ENCODE data around the gene FSIP1.

FSIP1 gene

GRCh38 chr15:39669661-39670060 is 113.0 kb downstream of the FSIP1 start:
- no peak for TF ChIP-seq CTCF (IDR thresholded peaks at IDR 0.05; ENCODE audit: insufficient read depth, low read depth, low read length, missing control alignments)
- DNase-seq (ENCODE audit: low read depth): no peak
- no peak overlapping the region for H3K4me3 ChIP-seq (ENCODE audit: low read length)

GRCh38 chr15:39669241-39669640 is 113.4 kb downstream of the FSIP1 start:
- no peak overlapping the region for H3K4me3 ChIP-seq (ENCODE audit: low read length)
- no peak for DNase-seq (ENCODE audit: low read depth)
- TF ChIP-seq CTCF (IDR thresholded peaks at IDR 0.05; ENCODE audit: insufficient read depth, low read depth, low read length, missing control alignments): no peak

- DNase-seq (ENCODE audit: low read depth): no peak
- H3K4me3 ChIP-seq (ENCODE audit: low read length): no peak overlapping the region
- no peak for TF ChIP-seq CTCF (IDR thresholded peaks at IDR 0.05; ENCODE audit: insufficient read depth, low read depth, low read length, missing control alignments)
These were observed 114.2 kb downstream of the FSIP1 start for GRCh38 chr15:39668457-39668856.

- H3K4me3 ChIP-seq (ENCODE audit: low read length): no peak overlapping the region
- no peak for DNase-seq (ENCODE audit: low read depth)
- no peak for TF ChIP-seq CTCF (IDR thresholded peaks at IDR 0.05; ENCODE audit: insufficient read depth, low read depth, low read length, missing control alignments)
These were observed 115.1 kb downstream of the FSIP1 start for GRCh38 chr15:39667382-39668127.

DNA sequence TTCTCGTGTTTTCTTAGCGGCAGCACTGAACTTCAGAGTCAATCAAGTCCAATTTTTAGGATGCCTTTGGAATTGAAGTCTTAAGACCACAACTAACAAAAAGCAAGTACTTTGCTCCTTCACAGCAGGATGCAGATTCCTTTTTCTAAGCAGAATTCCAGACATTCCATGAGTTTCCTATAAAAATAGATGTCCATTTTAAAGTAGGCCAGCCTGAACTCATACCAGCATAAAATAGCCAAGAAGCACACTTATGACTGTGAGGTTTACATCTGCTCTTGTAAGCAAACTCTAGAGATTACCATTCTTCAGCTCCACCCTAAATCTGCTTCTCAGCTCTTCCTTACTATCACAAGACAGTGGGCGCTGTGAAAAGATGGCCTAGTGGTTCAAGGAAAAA is 116.0 kb downstream of the FSIP1 start:
- TF ChIP-seq CTCF (IDR thresholded peaks at IDR 0.05; ENCODE audit: insufficient read depth, low read depth, low read length, missing control alignments): no peak
- no peak overlapping the region for H3K4me3 ChIP-seq (ENCODE audit: low read length)
- no peak for DNase-seq (ENCODE audit: low read depth)

DNA sequence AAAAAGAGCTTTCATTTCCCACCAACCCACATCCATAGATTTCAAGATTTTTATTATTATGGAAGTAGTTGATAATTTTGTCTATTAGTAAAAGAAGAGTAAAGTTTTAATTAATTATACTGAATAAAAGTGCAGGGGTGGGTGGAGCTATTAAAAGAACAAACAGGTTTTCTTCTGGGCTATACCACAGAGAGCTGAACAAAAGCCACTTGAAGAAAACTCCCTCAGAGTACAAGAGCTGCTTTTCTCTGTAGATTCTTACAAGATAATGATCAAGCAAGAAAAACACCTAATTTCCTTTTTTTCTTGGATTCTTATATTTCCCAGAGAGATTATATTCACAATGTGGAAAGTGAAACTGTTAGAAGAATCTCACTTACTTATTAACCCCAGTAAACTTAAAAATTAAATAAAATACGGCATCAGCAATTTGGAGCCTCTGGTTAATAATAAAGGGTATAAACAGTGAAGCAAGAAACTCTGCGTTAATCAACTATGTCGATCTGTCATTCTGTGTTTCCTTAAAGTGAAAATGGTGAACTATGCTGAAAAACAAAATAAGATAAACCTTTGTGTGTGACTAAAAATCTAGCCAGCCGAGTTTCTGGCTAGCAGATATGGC is 116.9 kb downstream of the FSIP1 start:
- DNase-seq (ENCODE audit: low read depth): no peak
- no peak for TF ChIP-seq CTCF (IDR thresholded peaks at IDR 0.05; ENCODE audit: insufficient read depth, low read depth, low read length, missing control alignments)
- no peak overlapping the region for H3K4me3 ChIP-seq (ENCODE audit: low read length)

Data from epithelial cell of esophagus (primary cell).